ENCODE measurements around the gene ZNF616.
A peak's percentile ranks its signal among the peaks of the same experiment; 100 is the strongest.

ZNF616 gene

GRCh38 chr19:52139252-52140031 lies at the start of gene ZNF616:
ZNF616 (minus strand) TSS chr19:52139938; CDS start chr19:52130512, 9,426 bp downstream.
- DNase-seq = peak; percentile 95

GRCh38 chr19:52188822-52189734 lies 49.3 kb upstream of the ZNF616 start:
- DNase-seq = no peak

GRCh38 chr19:52187407-52187806 lies 47.7 kb upstream of the ZNF616 start:
- DNase-seq = no peak

- DNase-seq = no peak
Observed at GRCh38 chr19:52176574-52176973, 36.8 kb upstream of the ZNF616 start.

GRCh38 chr19:52172347-52172746 lies 32.6 kb upstream of the ZNF616 start:
- DNase-seq = no peak

GRCh38 chr19:52171321-52172169 lies 31.8 kb upstream of the ZNF616 start, which contains the start of gene ZNF836:
ZNF836 (minus strand) TSS chr19:52171621; CDS start chr19:52168072, 3,549 bp downstream.
- peak; percentile 68 for DNase-seq

GRCh38 chr19:52170863-52171320 lies 31.2 kb upstream of the ZNF616 start:
- no peak for DNase-seq

GRCh38 chr19:52170304-52170703 lies 30.6 kb upstream of the ZNF616 start:
- no peak for DNase-seq

GRCh38 chr19:52155596-52156359 lies 16.0 kb upstream of the ZNF616 start:
- DNase-seq = no peak

GRCh38 chr19:52148256-52148655 lies 8.5 kb upstream of the ZNF616 start:
- no peak for DNase-seq

- no peak for DNase-seq
Observed at GRCh38 chr19:52142001-52142595, 2.4 kb upstream of the ZNF616 start.

- DNase-seq = no peak
Observed at GRCh38 chr19:52141203-52141602, 1.5 kb upstream of the ZNF616 start.

- no peak for DNase-seq
Observed at GRCh38 chr19:52140032-52140710, 433 bp upstream of the ZNF616 start.

GRCh38 chr19:52138983-52139251 lies 821 bp downstream of the ZNF616 start:
- DNase-seq = no peak

- peak; percentile 54 for DNase-seq
Observed at GRCh38 chr19:52138278-52138982, 1.3 kb downstream of the ZNF616 start.

GRCh38 chr19:52120286-52120685 lies 19.5 kb downstream of the ZNF616 start:
- DNase-seq = no peak

- DNase-seq = no peak
Observed at GRCh38 chr19:52115526-52116053, 24.1 kb downstream of the ZNF616 start.

GRCh38 chr19:52114691-52115090 lies 25.0 kb downstream of the ZNF616 start:
- no peak for DNase-seq

GRCh38 chr19:52112624-52113023 lies 27.1 kb downstream of the ZNF616 start:
- no peak for DNase-seq

GRCh38 chr19:52110780-52111179 lies 29.0 kb downstream of the ZNF616 start:
- DNase-seq = no peak

All from fibroblast of skin of right biceps (primary cell).